Measurements from ENCODE around the gene EPHA2. TPM values are rescaled to one million over a fixed set of nuclear protein-coding genes. Genes with fewer than 3 reads are reported as not detected.

The EPHA2 gene
- total RNA-seq, 1 donor from 2014 or later, result not detected

DNA sequence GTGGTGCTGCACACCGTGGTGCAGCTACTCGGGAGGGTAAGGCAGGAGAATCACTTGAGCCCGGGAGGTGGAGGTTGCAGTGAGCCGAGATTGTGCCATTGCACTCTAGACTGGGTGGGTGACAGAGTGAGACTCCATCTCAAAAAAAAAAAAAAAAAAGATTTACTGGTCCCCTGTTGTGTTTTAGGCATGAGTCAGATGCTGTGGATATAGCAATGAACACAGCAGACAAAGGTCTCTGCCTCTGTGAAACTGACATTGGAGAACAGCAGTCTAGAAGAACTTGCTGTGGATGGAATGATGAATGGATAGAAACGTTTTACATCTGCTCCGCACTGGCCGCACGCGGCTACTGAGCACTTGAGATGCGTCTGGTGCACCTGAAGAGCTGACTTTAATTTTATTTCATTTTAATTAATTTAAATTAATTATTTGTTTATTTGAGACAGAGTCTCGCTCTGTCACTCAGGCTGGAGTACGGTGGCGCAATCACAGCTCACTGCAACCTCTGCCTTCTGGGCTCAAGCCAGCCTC, 24.5 kb upstream of the EPHA2 start:
- H3K4me3 Mint-ChIP-seq, result no peak overlapping the region
- intact Hi-C loops (cut with micrococcal nuclease), result no loop called here
- H3K36me3 Mint-ChIP-seq (ENCODE audit: low read depth), result no peaks in the 10 kb centered on the region
- no peak overlapping the region for H3K27ac Mint-ChIP-seq
- no peaks in the 10 kb centered on the region for H3K4me1 Mint-ChIP-seq
- ChIA-PET POLR2A (interaction anchor here (0.6 to 0.7 kb wide), 3 partner anchors 14 to 93 kb away, joined by 3 to 8 read pairs (median 4); no protein-coding TSS in a partner anchor), CTCF (interaction anchor here (2.4 kb wide), 1 partner anchor 102 kb away, joined by 7 read pairs; no protein-coding TSS in a partner anchor)
- peaks cover 17% of the 10 kb centered on the region for H3K27me3 Mint-ChIP-seq
- TF ChIP-seq, protein P1, sequence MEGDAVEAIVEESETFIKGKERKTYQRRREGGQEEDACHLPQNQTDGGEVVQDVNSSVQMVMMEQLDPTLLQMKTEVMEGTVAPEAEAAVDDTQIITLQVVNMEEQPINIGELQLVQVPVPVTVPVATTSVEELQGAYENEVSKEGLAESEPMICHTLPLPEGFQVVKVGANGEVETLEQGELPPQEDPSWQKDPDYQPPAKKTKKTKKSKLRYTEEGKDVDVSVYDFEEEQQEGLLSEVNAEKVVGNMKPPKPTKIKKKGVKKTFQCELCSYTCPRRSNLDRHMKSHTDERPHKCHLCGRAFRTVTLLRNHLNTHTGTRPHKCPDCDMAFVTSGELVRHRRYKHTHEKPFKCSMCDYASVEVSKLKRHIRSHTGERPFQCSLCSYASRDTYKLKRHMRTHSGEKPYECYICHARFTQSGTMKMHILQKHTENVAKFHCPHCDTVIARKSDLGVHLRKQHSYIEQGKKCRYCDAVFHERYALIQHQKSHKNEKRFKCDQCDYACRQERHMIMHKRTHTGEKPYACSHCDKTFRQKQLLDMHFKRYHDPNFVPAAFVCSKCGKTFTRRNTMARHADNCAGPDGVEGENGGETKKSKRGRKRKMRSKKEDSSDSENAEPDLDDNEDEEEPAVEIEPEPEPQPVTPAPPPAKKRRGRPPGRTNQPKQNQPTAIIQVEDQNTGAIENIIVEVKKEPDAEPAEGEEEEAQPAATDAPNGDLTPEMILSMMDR (IDR thresholded peaks at IDR 0.05), result no peak
- H3K9me3 Mint-ChIP-seq, result no peaks in the 10 kb centered on the region
- DNase-seq (no peak), ATAC-seq (ENCODE audit: low read depth) (no peak)

DNA sequence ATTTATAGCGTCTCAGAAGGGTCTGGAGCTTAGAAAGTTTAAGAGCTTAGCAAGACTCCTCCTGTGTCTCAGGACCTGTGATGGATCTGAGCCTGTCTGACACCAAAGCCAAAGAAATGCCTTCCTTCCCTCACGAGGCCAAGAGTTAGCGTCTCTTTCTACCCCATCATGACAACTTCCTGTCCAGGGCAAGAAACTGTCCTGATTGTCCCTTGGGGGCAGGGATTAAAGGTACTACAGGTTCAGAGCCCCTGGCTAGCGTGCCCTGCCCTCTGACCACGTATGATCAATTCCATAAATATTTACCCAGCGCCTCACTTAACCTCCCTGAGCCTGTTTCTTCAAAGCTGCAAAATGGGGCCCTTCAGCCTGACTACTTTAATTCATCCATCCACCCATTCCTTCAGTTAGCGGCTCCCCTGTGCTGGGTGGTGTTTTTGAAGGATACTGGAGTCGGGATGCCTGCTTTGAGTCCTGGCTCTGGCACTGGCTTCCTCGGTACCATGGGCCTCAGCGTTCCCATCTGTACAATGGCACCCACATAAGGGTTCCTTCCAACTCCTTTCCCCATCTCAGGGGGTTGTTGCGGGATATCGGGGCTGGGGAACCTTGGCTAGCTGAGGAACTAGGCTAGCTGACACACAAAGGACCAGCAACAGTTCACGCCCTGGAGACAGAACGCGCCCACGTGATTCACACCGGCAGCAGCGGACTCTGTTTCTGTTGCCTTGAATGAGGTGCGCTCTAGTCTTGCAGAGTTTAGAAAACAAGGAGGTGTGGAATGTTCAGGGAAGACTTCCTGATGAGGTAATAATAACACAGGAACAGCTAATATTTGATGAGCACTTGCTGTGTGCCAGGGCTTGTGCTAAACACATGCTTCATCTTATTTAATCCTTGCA, 23.0 kb upstream of the EPHA2 start:
- TF ChIP-seq, protein P1 (IDR thresholded peaks at IDR 0.05), result no peak
- intact Hi-C loops (cut with micrococcal nuclease), result no loop called here
- POLR2A ChIA-PET, result no interaction called here
- Mint-ChIP-seq H3K27me3 (peaks cover 20% of the 10 kb centered on the region), H3K4me1 (no peaks in the 10 kb centered on the region), H3K27ac (no peak overlapping the region), H3K9me3 (no peaks in the 10 kb centered on the region), H3K4me3 (no peak overlapping the region), H3K36me3 (ENCODE audit: low read depth) (no peaks in the 10 kb centered on the region)
- no peak for ATAC-seq (ENCODE audit: low read depth)
- no peak for DNase-seq
- CTCF ChIA-PET, result interaction anchor here (0.7 kb wide), 1 partner anchor 387 kb away, joined by 3 read pairs; no protein-coding TSS in a partner anchor

DNA sequence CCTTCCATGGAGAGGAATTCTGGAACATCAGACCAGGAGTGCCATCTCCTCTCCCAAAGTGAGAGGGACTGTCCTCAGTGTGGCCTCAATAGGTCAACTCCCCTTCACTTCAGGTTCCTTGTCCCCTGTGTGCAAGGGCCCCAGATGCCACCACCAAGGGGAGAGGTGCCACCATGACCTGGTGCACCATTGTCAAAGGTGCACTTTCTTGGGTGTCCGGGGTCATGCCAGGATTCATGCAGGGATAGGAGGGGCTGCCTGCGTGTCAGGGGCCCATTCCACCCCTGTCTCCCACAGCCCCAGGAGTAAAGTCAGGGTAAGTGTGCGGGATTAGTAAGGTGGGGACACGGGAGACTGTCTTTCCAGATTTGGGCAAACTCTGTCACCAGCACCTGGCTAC, 21.4 kb upstream of the EPHA2 start:
- no peak overlapping the region for H3K4me3 Mint-ChIP-seq
- no peaks in the 10 kb centered on the region for H3K9me3 Mint-ChIP-seq
- POLR2A ChIA-PET, result no interaction called here
- no peaks in the 10 kb centered on the region for H3K4me1 Mint-ChIP-seq
- ATAC-seq (ENCODE audit: low read depth) (no peak), DNase-seq (no peak)
- H3K36me3 Mint-ChIP-seq (ENCODE audit: low read depth), result no peaks in the 10 kb centered on the region
- TF ChIP-seq, protein P1 (IDR thresholded peaks at IDR 0.05), result no peak
- intact Hi-C loops (cut with micrococcal nuclease), result no loop called here
- H3K27me3 Mint-ChIP-seq, result peaks cover 23% of the 10 kb centered on the region
- CTCF ChIA-PET, result no interaction called here
- H3K27ac Mint-ChIP-seq, result no peak overlapping the region

DNA sequence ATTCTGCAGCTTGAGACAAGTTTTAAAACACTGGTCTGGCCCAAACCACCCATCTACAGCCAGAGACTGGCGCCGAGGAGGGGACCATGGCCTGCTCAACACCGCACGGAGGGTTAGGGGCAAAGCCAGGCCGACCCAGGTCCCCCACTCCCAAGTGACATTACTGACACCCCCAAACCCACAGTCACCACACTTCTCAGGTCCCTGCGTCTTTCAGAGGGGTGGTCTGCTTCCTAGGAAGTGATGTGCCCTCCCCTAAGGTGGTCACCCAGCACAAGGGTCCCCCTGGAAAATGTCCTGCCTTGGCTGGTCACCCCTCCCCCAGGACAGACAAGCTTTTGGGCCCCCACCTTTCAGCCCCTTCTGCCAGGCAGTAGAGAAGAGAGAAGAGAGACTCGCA, 20.8 kb upstream of the EPHA2 start:
- no peaks in the 10 kb centered on the region for H3K4me1 Mint-ChIP-seq
- ATAC-seq (ENCODE audit: low read depth) (no peak), DNase-seq (no peak)
- H3K27ac Mint-ChIP-seq, result no peak overlapping the region
- ChIA-PET POLR2A (no interaction called here), CTCF (no interaction called here)
- no peak overlapping the region for H3K4me3 Mint-ChIP-seq
- intact Hi-C loops (cut with micrococcal nuclease), result no loop called here
- TF ChIP-seq, protein P1 (IDR thresholded peaks at IDR 0.05), result no peak
- no peaks in the 10 kb centered on the region for H3K9me3 Mint-ChIP-seq
- peaks cover 22% of the 10 kb centered on the region for H3K27me3 Mint-ChIP-seq
- H3K36me3 Mint-ChIP-seq (ENCODE audit: low read depth), result no peaks in the 10 kb centered on the region
